Mesenteric fat pad (tissue), 1 donor: ENCODE data around the gene ITGBL1. TPM values are rescaled to one million over a fixed set of nuclear protein-coding genes. Genes with fewer than 3 reads are reported as not detected.

Source experiments
- DNase-seq: peaks from one replicate; pipeline ENCODE4 v3.0.0-alpha.2; 2020; ENCODE audit warnings: low spot score
- total RNA-seq: library from RNA; stranded (reverse); fragmentation: NEBNext Ultra II Directional; extraction: Animal tissue kit (Norgen Biotek cat#: 25700); gene quantifications from one replicate; pipeline ENCODE4 v1.2.1, GENCODE V29; 2021
- donor health status: DM: yes; HTN: yes; CAD: no.

ITGBL1 gene
- total RNA-seq, 1 donor from 2014 or later: 5.1 TPM

DNA sequence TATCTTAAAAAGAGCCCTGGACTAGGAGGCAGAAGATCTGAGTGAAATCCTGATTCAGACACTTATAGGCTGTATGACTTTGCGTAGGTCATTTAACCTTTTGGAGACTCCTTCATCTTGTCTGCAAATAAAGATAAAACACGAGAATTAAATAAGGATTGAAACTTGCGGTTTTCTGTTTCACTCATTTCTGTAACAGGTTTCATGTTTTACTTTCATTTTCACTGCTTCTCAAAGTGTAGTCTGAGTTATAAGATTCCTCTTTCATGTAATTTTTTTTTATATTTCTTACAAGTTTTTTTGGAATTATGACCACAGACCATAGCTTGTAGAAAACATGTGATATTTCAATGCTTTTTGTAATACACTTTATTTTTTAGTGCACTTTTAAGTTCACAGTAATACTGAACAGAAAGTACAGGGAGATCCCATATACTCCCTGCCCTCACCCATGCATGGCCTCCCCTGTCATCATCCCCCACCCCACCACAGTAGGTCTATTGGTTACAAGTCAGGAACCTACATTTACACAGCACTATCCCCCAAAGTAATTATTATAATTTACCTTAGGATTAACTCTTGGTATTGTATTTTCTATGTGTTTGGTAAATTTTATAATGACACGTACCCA lies 174.6 kb downstream of the ITGBL1 start:
- no peak for DNase-seq

GRCh38 chr13:101627556-101627943 lies 175.1 kb downstream of the ITGBL1 start:
- DNase-seq: no peak

DNA sequence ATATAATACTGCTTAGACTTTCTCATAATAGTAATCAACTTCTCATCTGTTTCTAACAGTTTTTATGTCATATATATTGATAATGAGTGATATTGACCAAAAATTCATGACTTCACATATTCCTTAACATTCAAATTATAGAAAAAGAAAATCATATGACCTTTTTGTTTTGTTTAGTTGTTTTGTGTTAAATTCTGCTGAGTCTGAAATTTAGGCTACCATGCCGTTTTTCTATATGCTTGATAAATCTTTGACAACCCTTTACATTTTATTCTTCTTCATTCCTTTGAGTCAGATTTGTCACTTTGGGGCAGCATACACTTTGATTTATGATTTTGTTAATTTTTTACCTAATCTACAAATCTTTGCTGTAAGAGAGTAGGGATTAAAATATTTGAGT lies 176.4 kb downstream of the ITGBL1 start:
- no peak for DNase-seq

GRCh38 chr13:101631395-101631794 lies 178.9 kb downstream of the ITGBL1 start:
- no peak for DNase-seq

- no peak for DNase-seq
Measured at GRCh38 chr13:101634142-101634541, 181.7 kb downstream of the ITGBL1 start.

GRCh38 chr13:101639711-101640110 lies 187.2 kb downstream of the ITGBL1 start:
- no peak for DNase-seq

GRCh38 chr13:101640788-101641400 lies 188.4 kb downstream of the ITGBL1 start:
- DNase-seq: no peak

DNA sequence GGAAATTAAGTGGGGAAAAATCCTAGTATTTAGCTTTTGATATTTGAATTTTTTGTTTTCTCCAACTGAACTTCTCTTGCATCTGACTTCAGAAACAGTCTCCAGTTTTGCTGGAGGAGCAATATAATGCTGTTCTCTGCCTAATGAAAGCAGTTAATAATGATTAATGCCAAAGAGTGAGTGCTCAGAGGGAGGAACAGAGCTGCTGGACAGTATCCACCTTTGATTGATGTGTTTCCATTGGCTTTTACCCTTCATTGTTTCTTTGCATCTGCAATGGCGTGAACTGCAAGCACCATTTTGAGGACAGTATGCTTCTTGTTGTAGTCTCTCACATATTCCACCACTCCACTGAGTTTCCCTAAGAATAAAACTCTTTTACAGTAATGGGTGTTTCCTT lies 193.4 kb downstream of the ITGBL1 start:
- no peak for DNase-seq

GRCh38 chr13:101647760-101648159 lies 195.3 kb downstream of the ITGBL1 start:
- DNase-seq: no peak

DNA sequence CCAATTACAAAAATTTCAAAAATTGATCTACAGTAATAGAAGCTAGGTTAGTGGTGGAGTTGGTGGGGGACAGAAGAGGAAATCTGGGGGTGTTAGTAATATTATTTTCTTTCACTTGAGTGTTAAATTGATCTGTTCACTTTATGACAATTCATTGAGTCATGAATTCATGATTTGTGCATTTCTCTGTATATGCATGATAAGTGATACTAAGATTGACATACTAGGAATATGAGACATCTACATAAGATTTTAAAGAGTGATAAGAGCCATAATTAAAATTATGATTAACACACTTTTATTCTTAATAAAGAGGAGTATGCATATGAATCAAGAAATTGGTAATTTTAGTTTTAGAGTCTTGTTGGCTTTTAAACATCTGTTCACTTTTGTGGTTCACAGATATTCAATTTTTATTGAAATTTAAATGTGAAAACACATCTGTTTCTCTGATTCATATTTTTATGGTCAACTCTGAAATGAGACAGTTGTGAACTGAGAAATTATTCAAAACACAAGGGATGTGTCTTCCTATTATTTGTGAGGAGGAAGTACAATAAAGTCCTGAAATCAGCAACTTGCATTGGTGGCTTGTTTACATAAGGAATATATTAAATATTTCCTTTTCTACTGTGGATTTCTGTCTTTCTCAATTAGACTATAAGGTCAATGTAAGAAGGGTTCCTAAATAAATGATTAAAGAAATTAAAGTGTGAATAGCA lies 196.5 kb downstream of the ITGBL1 start:
- no peak for DNase-seq

GRCh38 chr13:101649488-101650126 lies 197.1 kb downstream of the ITGBL1 start:
- DNase-seq: no peak

- DNase-seq: no peak
Measured at GRCh38 chr13:101654883-101655282, 202.4 kb downstream of the ITGBL1 start.

DNA sequence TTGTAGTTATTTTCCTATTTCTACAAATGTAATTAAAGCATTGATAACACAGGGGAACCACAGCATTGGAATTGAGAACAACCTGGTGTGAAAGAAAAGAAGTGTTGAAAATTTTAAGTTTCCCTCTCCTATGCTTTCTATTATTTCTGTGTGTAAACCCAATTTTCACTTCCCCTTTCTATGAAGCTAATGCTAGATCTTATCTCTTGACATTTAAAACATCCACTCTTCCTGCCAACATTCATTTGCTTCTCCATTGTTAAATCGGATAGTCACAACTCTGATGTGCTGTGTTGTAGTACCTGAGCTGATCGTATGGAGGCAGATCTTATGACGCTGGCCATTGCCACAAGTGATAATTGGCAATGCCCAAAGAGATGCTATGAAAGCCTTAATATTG lies 203.0 kb downstream of the ITGBL1 start:
- no peak for DNase-seq

DNA sequence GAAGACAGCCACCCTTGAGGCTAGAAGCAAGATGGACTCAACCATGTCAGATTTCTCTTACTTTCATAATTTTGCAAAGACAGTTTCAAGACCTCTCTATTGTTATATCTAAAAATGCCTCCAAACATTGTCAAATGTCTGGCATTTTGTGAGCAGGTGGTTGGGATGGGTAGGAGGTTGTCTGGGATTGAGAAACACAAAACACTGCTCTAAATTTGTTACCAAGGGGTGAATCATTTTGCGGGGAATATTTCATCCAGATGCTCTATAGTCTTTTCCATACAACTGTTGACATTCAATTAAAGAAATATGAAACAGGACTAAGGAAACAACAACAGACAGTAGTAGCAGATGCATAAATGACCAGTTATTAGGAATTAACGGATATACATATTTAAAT lies 208.2 kb downstream of the ITGBL1 start:
- no peak for DNase-seq

DNA sequence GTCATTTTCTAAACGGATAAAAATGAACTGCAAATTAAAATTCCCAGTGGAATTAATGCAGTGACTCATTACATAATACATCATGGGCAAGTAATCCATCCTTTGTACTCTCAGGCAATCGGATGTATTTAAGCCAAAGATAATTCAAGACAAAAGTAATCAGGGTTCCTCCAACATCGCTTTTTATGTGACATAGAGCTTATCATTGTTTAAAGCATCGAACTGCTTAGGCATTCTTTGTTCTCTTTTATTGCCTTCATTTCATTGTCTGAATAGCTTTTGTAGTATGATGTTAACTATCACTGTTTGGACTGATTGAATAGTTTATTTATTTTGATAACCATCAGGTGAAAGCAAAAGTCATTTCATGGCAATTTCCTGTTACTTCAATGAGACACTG lies 209.4 kb downstream of the ITGBL1 start:
- no peak for DNase-seq

- DNase-seq: no peak
Measured at GRCh38 chr13:101673360-101674105, 221.1 kb downstream of the ITGBL1 start.

DNA sequence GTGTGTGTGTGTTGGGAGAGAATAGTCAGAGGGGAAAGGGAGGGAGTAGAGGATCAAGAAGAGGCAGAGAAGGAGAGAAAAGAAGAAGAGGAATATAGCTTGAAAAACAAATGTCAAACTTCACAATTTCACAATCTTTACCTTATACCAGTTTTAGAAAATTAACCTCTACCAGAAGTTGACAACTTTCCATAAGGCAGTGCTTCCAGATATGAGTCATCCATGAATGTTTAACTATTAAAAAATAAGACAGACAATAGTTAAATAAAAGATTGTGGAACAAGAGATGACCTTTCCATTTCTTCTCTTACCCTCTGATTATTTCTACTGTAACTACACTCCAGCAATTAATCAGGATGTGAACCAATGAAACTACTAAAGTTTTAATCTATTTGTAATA lies 229.4 kb downstream of the ITGBL1 start:
- DNase-seq: no peak

- no peak for DNase-seq
Measured at GRCh38 chr13:101686003-101686402, 233.5 kb downstream of the ITGBL1 start.

GRCh38 chr13:101690871-101691270 lies 238.4 kb downstream of the ITGBL1 start:
- no peak for DNase-seq

GRCh38 chr13:101691341-101691860 lies 238.9 kb downstream of the ITGBL1 start:
- no peak for DNase-seq

DNA sequence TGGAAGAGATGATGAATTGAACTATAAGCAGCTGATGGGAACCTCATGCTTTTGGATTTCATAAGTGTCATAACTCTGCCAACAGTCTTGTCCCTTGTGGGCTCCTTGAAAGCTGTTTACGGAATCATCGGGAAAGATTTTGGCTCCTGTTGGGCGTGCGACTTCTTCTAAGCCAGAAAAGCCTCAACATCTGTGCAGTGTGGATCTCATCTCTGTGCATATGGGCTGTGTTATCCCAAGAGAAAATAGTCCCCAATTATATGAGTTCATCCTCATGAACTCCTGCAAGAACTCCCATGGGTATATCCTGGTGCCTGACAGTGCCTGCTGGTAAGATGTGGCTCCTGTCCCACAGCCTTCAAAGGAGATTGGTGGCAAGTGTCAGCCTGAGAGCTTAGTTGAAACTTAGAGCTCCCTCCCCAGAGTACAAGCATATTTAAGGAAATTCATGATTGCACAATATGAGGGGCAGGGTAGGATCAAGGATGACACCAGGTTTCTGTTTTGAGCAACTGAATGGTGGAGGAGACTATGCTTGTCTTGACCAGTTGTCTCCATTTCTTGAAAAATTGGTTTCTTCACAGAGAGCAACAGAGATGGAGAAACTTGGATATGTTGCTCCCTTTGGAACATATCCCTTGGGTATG lies 243.5 kb downstream of the ITGBL1 start:
- DNase-seq: no peak
